GM18511 (cell line): Measurements from ENCODE around the gene RNASET2.

Experiments used
- ATAC-seq: cut with Tn5 transposase; IDR thresholded peaks from one replicate; pipeline ENCODE4 v1.9.1; 2021; ENCODE audit warnings: mild to moderate bottlenecking, moderate library complexity; ENCODE audit not compliant: unreplicated experiment

Gene RNASET2

DNA sequence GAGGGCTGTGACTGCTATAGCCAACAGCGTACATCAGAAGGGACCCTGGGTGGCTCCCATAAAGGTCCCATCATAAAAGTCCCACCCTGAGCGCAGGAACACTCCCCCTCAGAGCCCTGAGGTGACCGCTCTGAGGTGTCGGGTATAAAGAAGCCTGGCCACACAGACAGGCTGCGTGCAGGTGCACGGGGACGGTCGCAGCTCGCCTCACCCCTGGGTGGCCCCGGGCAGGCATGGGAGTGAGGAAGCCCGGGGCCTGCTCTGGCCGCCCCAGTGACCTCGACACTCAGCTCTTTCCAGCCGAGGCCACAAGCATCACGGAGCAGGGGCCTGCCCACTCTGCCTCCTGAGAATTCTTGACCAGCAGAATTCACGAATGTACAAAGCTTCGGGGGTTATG, 14.4 kb upstream of the RNASET2 start:
- ATAC-seq = no peak

DNA sequence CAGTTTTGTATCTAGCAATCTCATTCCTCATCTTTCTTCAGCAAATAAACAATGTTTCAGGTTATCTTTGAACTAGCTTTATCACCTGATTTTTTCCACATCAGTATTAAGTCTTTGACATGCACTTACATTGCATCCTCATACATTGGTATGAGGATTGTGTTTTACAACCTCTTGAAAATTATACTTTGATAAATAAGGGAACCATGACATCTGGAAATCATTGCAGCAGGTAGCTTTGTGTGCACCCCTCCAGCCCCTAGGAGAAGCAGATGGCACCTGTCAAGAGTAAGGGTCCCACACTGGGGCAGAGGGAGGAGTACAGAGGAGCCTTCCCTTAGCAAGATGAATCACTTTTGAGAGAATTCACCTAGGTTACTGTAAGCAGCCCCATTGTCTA, 13.7 kb upstream of the RNASET2 start:
- ATAC-seq = no peak

DNA sequence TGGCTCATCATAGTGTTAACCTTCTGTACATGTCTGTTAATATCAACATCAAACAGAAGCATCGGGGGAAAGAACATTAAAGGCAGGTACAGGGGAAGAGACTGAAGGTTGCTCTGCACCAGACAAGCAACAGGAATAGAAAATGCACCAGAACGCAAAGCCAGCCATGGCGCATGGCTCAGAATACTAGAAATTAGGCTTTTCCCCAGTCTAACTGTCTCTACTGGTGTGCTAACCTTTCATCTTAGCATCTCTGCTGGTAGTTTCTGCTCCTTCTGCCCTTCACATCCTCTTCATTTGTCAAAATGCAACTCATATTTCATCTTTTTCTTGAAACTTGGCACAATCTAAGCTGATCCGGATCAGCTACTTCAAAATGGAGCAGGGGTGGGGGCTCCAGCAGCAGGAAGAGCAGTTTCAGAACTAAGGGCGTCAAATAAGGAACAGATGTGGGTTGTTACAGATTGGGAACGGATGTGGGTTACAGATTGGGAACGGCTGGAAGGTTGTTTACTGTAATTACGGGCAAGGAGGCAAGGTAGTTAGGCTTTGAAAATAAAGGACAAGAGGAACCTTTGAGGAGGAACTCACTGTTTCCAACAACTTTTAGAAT, 13.1 kb upstream of the RNASET2 start:
- ATAC-seq = no peak

DNA sequence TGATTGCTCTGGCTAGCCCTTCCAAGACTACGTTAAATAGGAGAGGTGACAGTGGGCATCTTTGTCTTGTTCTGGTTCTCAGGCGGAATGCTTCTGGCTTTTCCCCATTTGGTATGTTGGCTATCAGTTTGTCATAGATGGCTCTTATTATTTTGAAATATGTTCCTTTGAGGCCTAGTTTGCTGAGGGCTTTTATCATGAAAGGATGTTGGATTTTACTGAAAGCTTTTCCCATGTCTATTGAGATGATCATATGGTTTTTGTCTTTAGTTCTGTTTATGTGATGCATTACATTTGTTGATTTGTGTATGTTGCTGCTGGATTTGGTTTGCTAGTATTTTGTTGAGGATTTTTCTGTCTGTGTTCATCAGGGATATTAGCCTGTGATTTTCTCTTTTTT, 9.9 kb upstream of the RNASET2 start:
- ATAC-seq = no peak

DNA sequence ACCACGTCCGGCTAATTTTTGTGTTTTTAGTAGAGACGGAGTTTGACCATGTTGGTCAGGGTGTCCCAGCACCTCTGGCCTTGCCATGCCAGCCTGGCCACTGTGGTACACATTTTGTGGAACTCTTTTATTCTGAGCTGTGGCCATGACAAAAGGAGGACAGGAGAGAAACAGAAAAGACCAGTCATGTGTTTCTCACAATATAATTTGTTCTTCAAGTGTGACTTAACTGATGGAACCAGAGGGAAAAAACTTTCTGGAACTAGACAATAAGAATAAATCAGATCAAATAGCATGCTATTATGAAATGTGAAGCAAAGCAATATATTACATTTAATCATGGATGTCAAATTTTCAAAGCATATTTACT, 4.2 kb upstream of the RNASET2 start:
- ATAC-seq = no peak

DNA sequence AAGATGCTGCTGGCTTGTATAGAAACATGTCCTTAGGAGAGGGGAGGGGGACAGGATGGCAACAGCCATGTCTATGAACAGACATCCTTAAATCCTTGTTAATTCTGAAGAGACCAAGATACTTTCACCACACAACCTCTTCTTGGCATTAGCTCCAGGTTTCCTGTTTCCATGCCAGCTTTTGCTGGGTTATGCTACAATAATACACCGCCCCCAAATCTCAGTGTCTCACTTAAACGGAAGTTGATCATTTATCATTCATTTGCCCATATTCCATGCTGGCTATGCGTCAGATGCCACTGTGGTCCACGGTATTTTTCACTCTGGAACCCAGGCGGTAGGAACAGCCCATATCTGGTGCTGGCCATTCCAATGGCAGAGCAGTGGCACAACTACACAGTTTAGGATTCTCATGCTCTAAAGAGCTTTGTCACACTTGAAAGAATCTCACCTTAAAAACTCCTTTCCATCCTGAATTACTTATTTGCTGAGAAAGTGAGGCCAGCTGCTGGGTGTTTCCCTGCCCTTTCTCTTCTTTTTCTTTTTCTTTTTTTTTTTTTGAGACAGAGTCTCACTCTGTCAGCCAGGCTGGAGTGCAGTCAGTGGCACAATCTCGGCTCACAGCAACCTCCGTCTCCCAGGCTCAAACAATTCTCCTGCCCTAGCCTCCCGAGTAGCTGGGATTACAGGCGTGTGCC, 3.7 kb upstream of the RNASET2 start:
- ATAC-seq = no peak

DNA sequence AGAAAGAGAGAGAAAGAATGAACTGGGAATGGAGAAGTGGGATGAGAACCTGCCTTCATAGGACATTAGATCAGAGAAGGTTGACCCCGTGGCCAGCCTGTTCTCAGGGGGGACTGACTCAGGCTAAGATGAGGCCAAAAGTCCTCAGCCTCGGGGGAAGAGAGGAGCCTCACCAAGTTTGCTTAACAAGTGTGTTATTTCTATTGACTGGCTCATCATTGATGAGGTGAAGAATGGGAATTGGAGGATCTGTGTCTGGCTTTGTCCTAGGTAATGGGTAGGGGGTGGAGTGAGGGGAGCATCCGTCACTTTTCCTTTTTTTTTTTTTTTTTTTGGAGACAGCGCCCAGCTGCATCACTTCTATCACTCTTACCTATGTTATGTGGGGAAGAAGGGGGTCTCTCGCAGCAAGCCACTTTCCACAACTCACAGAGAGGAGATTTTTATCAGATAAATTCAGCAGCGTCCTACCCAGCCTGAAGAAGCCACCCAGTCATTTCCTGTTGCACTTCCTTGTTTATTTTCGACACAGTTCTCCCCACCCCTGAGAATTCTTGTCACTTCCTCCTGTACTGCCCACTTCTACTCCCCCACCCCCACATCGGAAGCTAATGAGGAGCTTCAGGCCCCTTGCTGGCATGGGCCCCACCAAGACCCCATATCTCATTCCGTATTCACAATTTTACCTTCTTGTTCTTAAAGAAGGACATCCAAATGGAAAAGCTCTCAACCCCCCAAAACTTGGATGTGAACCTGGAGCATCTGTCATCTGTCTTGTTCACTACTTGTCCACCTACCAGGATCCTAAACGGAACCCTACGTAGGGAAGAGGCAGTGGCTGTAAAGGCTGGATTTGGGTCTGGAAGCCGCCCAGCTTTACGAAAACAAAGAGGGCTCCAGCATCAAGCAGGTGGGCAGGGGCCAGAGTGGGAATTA, 2.8 kb upstream of the RNASET2 start:
- peak; percentile 28 for ATAC-seq

DNA sequence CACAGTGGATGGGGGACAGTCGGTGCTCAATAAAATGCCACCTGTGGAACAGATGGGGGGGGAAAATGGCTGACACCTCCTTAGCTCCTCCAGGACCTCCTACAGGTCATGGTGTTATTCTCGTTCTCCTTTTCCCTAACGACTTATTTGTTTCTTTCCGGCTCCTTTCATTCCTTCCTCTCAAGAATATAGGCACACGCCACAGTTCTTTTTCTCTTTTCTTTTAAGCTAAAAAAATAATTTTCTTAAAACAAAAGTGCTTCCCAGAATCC, 1.4 kb upstream of the RNASET2 start:
- no peak for ATAC-seq

DNA sequence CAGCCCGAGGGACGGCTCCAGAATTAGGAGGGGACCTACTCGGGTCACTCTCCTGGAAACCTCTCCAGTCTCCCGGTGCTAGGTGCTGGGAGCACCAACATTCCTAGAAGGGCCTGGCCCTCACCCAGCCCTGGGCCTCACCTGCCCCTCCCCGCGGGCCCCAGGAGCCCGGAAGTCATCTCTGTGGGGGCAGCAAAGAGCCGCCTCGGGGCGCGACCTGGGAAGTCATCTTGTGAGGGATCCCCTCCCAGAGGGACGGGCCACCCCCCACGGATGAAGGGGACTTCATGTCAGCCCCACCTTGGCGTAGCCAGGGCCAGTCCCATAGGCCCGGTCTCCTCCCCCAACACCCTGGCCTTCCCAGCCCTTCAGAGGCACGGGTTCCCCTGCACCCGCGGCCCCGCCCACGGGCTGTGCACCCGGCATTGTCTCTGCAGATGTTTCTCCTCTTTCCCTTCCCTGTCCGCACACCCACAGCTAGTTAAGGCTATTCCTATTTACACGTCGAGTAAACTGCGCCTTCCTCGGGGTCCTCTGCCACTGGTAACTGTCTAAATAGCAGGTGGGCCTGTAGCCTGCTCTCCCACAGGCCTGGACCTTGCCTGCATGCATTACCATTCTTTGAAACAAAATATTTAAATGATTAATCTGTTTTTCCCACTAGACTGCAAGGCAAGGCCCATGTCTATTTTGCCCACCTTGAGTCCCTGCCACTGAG, 896 bp upstream of the RNASET2 start:
- ATAC-seq = peak; percentile 51

DNA sequence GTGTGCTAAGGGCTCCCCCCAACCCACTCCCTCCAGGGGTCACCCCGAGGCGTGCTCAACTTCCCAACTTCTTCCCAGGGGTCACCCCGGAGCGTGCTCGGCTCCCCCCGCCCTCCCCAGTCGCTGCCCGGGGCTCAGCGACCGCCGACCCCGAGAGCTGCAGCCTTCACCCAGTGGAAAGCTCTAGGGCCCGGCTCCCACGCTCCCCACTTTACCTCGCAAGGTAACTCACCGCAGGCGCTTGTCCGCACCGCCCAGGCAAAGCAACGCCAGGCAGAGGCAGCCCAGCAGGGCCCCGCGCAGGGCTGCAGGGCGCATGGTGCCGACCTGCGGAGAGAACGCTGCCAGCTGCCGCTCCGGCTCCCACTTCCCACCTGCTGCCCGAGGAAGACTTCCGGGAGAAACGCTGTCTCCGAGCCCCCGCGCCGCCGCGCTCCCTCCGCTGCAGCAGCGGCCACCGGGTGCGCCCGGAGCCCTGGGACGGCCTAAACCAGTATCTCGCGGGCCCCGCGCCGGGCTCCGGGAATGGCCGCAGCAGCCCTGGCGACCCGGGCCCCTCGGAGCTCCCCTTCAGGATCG, 396 bp downstream of the RNASET2 start:
- ATAC-seq = peak; percentile 0

DNA sequence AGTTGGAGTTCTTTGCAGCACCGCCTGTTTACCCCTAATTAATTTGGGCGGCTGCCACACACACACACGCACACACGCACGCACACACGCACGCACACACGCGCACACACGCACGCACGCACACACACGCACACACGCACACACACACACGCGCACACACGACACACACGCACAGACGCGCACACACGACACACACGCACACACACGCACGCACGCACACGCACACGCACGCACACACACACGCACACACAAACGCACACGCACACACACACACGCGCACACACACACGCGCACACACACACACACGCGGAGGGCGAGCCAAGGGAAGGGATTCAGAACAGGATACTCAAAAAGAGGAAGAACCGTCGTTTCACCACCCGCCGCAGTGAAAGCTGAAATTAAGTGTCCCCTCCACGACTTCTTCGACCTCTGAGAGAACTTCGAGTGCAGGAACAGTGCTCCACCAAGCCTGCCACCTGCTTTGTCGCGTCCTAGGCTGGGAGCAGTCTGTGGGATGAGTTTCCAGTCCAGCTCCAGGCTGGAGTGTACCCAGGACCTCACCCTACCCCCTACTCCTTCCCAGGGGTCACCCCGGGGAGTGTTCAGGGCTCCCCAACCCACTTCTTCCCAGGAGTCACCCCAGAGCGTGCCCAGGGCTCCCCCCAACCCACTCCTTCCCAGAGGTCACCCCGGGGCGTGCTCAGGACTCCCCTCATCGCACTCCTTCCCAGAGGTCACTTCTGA, 1.1 kb downstream of the RNASET2 start:
- ATAC-seq = no peak

DNA sequence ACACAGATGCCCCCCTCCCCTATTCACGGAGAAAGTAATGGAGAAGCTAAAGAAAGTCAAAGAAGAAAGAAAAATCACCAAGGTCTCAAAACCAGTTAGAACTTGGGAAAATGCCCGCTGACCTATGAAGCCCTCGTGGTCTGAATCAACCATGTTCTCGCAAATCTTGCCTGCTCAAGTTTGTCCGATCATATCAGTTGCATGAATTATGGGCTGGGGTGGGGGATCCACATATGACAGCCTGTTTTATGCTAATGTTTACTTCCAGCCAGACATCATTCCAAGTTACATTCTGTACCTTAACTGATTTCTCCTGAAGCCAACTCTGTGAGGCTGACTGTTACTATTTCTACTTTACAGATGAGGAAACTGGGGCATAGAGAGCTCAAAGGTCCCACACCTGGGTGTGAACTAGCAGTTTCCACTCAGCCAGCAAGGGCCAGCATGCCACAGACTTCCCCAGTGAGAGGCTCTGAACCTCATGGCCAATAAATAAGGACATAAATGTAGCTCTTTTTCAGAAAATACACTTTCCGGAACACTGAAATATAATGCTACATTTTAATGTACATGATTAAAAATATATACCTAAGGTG, 2.1 kb downstream of the RNASET2 start:
- no peak for ATAC-seq

DNA sequence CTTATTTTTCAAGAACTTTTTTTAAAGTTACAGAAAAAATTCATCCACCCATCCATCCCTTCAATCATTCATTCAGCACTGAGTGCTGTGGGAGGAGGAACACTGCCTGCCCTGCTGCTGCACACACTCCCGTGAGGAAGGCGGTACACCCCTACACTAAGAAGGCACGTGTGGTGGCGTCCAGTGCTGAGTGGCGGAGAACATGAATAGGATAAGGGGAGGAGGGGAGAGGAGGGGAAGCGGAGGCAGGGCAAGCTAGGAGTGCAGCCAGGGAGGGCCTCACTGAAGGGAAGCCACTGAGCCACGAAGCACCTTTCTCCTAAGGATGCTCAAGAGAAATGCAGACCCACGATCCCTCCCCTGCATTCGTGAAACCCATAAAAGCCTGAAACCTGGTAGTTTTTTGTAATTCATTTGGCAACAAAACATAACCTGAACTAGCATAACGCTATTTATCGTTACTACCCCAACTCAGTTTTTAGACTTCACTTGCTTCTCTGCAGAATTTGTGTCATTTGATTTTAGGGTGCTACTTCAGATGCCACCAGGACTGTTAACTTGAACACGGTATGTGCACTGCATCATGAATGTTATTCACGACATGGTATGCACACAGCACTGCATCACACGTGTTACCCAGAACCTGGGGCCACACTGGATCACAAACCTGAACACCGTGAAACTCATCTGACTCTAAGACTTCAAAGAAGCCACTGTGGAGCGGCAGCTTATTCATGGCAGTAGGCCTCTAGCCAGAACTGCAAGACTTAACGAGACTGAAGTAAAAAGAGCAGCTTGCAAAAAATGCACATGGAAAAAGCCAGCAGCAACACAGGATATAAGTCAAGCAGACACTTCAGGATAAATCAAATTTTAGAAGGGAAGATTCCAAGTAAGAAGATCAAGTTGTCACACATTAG, 3.5 kb downstream of the RNASET2 start:
- no peak for ATAC-seq

DNA sequence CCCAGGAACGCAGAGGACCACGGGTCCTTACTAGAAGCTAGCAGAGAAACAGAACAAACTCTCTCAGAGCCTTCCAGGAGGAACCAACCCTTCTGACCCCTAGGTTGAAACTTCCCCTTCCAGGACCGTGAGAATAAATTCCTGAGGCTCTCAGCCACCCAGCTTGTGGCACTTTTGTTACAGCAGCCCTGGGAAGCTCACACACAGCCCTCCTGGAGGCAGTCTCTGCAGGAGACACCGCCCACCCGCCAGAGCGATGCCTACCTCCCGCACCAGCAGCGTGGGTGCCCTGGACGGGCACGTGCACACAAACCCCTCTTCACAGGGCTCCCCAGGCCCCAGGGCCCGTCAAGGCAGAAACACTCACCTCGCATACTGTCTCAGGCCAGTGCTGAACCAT, 4.2 kb downstream of the RNASET2 start:
- ATAC-seq = no peak

DNA sequence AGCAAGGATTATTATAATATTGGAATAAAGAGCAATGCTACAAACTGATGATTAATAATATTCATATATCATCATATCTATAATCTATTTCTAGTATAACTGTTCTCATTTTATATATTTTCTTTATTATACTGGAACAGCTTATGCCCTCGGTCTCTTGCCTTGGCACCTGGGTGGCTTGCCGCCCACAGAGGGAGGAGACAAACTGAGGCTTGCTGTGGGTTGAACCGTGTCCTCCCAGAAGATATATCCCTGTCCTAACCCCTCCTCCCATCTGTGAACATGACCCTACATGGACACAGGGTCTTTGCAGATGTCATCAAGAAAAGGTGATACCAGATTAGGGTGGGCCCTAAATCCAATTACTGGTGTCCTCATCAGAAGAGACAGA, 4.7 kb downstream of the RNASET2 start:
- ATAC-seq = no peak

DNA sequence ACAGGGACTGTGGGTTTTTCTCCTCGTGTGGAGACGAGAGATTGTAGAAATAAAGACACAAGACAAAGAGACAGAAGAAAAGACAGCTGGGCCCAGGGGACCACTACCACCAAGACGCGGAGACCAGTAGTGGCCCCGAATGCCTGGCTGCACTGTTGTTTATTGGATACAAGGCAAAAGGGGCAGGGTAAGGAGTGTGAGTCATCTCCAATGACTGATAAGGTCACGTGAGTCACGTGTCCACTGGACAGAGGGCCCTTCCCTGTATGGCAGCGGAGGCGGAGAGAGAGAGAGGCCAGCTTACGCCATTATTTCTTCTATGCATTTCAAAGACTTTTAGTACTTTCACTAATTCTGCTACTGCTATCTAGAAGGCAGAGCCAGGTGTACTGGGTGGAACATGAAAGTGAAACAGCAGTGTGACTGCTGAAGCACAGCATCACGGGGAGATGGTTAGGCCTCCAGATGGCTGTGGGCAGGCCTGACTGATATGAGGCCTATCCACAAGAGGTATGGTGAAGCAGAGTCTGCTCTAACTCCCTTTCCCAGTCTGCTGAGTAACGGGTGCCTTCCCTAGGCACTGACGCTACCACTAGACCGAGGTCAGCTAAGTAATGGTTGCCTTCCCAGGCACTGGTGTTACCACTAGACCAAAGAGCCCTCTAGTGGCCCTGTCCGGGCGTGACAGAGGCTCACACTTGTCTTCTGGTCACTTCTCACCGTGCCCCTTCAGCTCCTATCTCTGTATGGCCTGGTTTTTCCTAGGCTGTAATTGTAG, 5.3 kb downstream of the RNASET2 start:
- ATAC-seq = peak; percentile 90

DNA sequence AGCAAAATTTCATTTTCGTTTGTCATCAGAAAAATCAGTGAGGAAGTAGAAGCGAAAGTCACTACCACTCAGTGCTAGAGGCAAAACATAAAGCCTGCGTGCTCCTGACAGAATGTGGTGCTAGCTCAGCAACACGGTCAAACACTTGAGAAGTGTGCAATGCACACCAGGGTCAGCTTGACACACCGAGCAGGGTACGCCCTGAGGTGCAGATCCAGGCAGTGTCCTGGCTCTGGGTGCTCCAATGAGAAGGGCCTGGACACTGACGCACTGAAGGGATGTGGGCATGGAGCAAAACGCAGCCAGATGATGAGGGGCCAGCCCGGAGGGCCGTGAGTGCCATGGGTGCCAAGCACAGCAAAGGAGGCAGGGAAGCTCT, 5.9 kb downstream of the RNASET2 start:
- peak; percentile 43 for ATAC-seq
